HepG2 (cell line): ENCODE measurements around the gene FOSB. TPM values are rescaled to one million over a fixed set of nuclear protein-coding genes. Genes with fewer than 3 reads are reported as not detected.

Source experiments
- BHLHE40 ChIP-seq: IDR thresholded peaks from 2 replicates; pipeline ENCODE4 v1.6.1; 2011; ENCODE audit warnings: low read length, improper control_type of control experiment
- HMG20A ChIP-seq: IDR thresholded peaks from 2 replicates; pipeline ENCODE4 v1.6.1; 2016; ENCODE audit warnings: borderline replicate concordance
- HNRNPUL1 ChIP-seq: fragments of 200-400 bp; formaldehyde crosslinking; IDR thresholded peaks from 2 replicates; pipeline ENCODE4 v1.6.1; 2017; ENCODE audit warnings: low read depth, mild to moderate bottlenecking, low read length, moderate library complexity
- IKZF5 ChIP-seq: IDR thresholded peaks from 2 replicates; pipeline ENCODE4 v1.6.1; 2018; ENCODE audit warnings: missing genetic modification reagents, mild to moderate bottlenecking, missing compliant biosample characterization
- KLF15 ChIP-seq: sonication (generic); formaldehyde crosslinking; IDR thresholded peaks from 2 replicates; pipeline ENCODE4 v1.8.1; 2023; ENCODE audit warnings: borderline replicate concordance, mild to moderate bottlenecking, inconsistent platforms, missing genetic modification reagents, mixed read lengths
- MAZ ChIP-seq, 2 experiments: sonication (generic) in 1 of 2; formaldehyde crosslinking in 1 of 2; IDR thresholded peaks; 2 replicates each; pipeline versions ENCODE4 v1.5.0 to v1.6.1; 2012 to 2020; ENCODE audit warnings: low read depth in 2 of 2, mild to moderate bottlenecking in 2 of 2, borderline replicate concordance in 1 of 2, improper control_type of control experiment in 1 of 2, low read length in 1 of 2, missing genetic modification reagents in 1 of 2, moderate library complexity in 1 of 2
- MEIS2 ChIP-seq: sonication (generic); formaldehyde crosslinking; IDR thresholded peaks from 2 replicates; pipeline ENCODE4 v1.9.0; 2021; ENCODE audit warnings: mild to moderate bottlenecking, missing genetic modification reagents
- NFE2 ChIP-seq: sonication (generic); formaldehyde crosslinking; IDR thresholded peaks from 2 replicates; pipeline ENCODE4 v1.4.0; 2020; ENCODE audit warnings: missing genetic modification reagents
- NFE2L2 ChIP-seq: fragments of 150-350 bp; IDR thresholded peaks from 2 replicates; pipeline ENCODE4 v1.6.1; 2014; ENCODE audit warnings: low read length
- PHB2 ChIP-seq: fragments of 450-650 bp; IDR thresholded peaks from 2 replicates; pipeline ENCODE4 v1.6.1; 2018; ENCODE audit not compliant: partially characterized antibody
- RAD21 ChIP-seq: fragments of 450-650 bp; formaldehyde crosslinking; IDR thresholded peaks from 2 replicates; pipeline ENCODE4 v1.5.0; 2020; ENCODE audit warnings: mild to moderate bottlenecking
- RBM22 ChIP-seq: fragments of 200-400 bp; formaldehyde crosslinking; optimal IDR thresholded peaks from 2 replicates; pipeline ENCODE3; 2017; ENCODE audit warnings: mild to moderate bottlenecking, low read length, moderate library complexity
- SATB2 ChIP-seq: sonication (generic); formaldehyde crosslinking; IDR thresholded peaks from 2 replicates; pipeline ENCODE4 v1.5.0; 2020; ENCODE audit warnings: missing genetic modification reagents
- SNAPC5 ChIP-seq: sonication (generic); formaldehyde crosslinking; IDR thresholded peaks from 2 replicates; pipeline ENCODE4 v1.8.1; 2023; ENCODE audit warnings: mild to moderate bottlenecking, missing genetic modification reagents, borderline replicate concordance
- SOX13 ChIP-seq, 3 experiments: fragments of 450-650 bp in 1 of 3; sonication (generic) in 1 of 3; formaldehyde crosslinking in 1 of 3; IDR thresholded peaks in 2 of 3; conservative IDR thresholded peaks in 1 of 3; 2 replicates each; pipeline versions ENCODE4 v1.5.0 to v1.6.1; 2016 to 2020; ENCODE audit warnings: antibody characterized with exemption in 1 of 3, mild to moderate bottlenecking in 1 of 3, missing compliant biosample characterization in 1 of 3, missing genetic modification reagents in 1 of 3, moderate library complexity in 1 of 3
- TBX2 ChIP-seq: sonication (generic); formaldehyde crosslinking; IDR thresholded peaks from 2 replicates; pipeline ENCODE4 v1.5.0; 2020; ENCODE audit warnings: missing genetic modification reagents, mild to moderate bottlenecking, borderline replicate concordance
- ZNF142 ChIP-seq: sonication (generic); formaldehyde crosslinking; IDR thresholded peaks from 2 replicates; pipeline ENCODE4 v1.4.0; 2020; ENCODE audit warnings: missing genetic modification reagents
- ZNF275 ChIP-seq: sonication (generic); formaldehyde crosslinking; IDR thresholded peaks from 2 replicates; pipeline ENCODE4 v1.8.0; 2022; ENCODE audit warnings: missing genetic modification reagents, mild to moderate bottlenecking, inconsistent platforms, borderline replicate concordance
- ZNF468 ChIP-seq: sonication (generic); formaldehyde crosslinking; IDR thresholded peaks from 2 replicates; pipeline ENCODE4 v1.8.0; 2022; ENCODE audit warnings: mild to moderate bottlenecking, moderate library complexity, missing genetic modification reagents
- ZNF572 ChIP-seq: sonication (generic); formaldehyde crosslinking; IDR thresholded peaks from 2 replicates; pipeline ENCODE4 v1.5.1; 2020; ENCODE audit warnings: mild to moderate bottlenecking, missing genetic modification reagents
- polyA plus RNA-seq, 8 experiments: library from polyadenylated mRNA; depleted of rRNA in 3 of 8; stranded (reverse) in 7 of 8; unstranded in 1 of 8; fragments of >200 nt; fragmentation: Illumina TruSeq in 4 of 8; extraction: Trizol in 4 of 8; gene quantifications; 2 replicates each; pipeline versions ENCODE4 v1.2.1 to v1.2.3, GENCODE V29; 2011 to 2016; ENCODE audit warnings: low read depth in 4 of 8, missing spikeins in 1 of 8, mixed read lengths in 1 of 8; ENCODE audit not compliant: insufficient read depth in 1 of 8
- total RNA-seq, 5 experiments: library from RNA; depleted of rRNA; stranded (reverse); fragments of >200 nt; fragmentation: Illumina TruSeq; extraction: Trizol; gene quantifications; 2 replicates each; pipeline ENCODE4 v1.2.3, GENCODE V29; 2016; ENCODE audit warnings: low read depth in 1 of 5

Gene FOSB
- total and polyA plus RNA-seq, 2 of the 13 experiments (the other 11 are each of a cell fraction or from before 2014, with no cell fraction given) = 2.8 to 6.0 TPM

- TF ChIP-seq ZNF142 (CRISPR knock-in tag) (no peak), RAD21 (CRISPR knock-in tag) (peak; percentile 46; the same call in 1 of the 2 replicates), HNRNPUL1 (no peak), ZNF275 (no peak), BHLHE40 (no peak; the same call in 1 of the 2 replicates), MEIS2 (no peak), PHB2 (no peak), NFE2L2 (no peak), HMG20A (CRISPR knock-in tag) (no peak), IKZF5 (peak; percentile 78), RBM22 (no peak), KLF15 (CRISPR knock-in tag) (no peak), ZNF572 (CRISPR knock-in tag) (no peak), SNAPC5 (CRISPR knock-in tag) (no peak), NFE2 (CRISPR knock-in tag) (no peak), TBX2 (CRISPR knock-in tag) (peak; percentile 75; the same call in 1 of the 2 replicates), ZNF468 (CRISPR knock-in tag) (no peak), SOX13 (IDR thresholded peaks at IDR 0.05) (no peak), SOX13 (CRISPR knock-in tag; conservative IDR thresholded peaks at IDR 0.05 in 1 of 2, IDR thresholded peaks at IDR 0.05 in 1 of 2) (peak in 1 of 2 experiments; percentile 21; a peak in 1 of 4 replicates), SATB2 (no peak), MAZ (IDR thresholded peaks at IDR 0.05; ENCODE audit: borderline replicate concordance, low read depth, low read length) (peak; percentile 69), MAZ (CRISPR knock-in tag; IDR thresholded peaks at IDR 0.05; ENCODE audit: low read depth) (peak; percentile 81; the same call in 1 of the 2 replicates)
These were observed 38.6 kb downstream of the FOSB start (continued) for GRCh38 chr19:45506246-45506988.
